NCI-H1694 treated with DMSO at 0.1 percent for 48 hours (cell line): ENCODE results near the gene PLK2.

Experiments used
- DNase-seq: peaks from one replicate; lab custom pipeline; 2025; lab: John Stamatoyannopoulos, UW

Gene PLK2

GRCh38 chr5:58450018-58450417 is 9.9 kb downstream of the PLK2 start:
- DNase-seq, result no peak

DNA sequence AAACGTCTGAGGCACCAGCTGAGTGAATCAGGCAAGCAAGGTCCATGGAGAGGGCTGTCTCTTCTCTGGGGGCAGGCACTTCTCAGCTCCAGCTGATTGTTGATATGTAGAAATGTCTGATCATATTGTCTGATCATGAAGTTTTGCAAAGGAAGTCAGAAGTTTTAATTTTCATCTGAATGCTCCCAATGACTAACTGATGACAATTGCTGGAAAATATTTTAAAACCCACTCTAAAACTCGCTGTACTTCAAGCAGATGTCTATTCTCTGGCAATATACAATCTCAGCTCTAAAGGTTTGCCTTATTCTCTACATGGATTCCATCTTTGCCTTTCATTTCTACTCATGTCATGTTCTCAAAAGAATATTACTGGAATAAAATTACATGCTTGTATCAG is 12.7 kb downstream of the PLK2 start:
- no peak for DNase-seq

DNA sequence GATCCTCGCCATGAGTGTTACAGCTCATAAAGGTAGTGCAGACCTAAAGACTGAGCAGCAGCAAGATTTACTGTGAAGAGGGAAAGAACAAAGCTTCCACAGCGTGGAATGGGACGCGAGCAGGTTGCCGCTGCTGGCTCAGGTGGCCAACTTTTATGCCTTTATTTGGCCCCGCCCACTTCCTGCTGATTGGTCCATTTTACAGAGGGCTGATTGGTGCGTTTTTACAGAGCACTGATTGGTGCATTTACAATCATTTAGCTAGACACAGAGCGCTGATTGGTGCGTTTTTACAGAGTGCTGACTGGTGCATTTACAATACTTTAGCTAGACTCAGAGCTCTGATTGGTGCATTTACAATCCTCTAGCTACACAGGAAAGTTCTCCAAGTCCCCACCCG is 13.9 kb downstream of the PLK2 start:
- no peak for DNase-seq

- DNase-seq, result no peak
Measured at GRCh38 chr5:58444805-58445204, 15.1 kb downstream of the PLK2 start.

GRCh38 chr5:58440901-58441460 is 18.9 kb downstream of the PLK2 start:
- DNase-seq, result no peak

- DNase-seq, result no peak
Measured at GRCh38 chr5:58439094-58439644, 20.7 kb downstream of the PLK2 start.

- DNase-seq, result no peak
Measured at GRCh38 chr5:58437661-58438060, 22.2 kb downstream of the PLK2 start.

DNA sequence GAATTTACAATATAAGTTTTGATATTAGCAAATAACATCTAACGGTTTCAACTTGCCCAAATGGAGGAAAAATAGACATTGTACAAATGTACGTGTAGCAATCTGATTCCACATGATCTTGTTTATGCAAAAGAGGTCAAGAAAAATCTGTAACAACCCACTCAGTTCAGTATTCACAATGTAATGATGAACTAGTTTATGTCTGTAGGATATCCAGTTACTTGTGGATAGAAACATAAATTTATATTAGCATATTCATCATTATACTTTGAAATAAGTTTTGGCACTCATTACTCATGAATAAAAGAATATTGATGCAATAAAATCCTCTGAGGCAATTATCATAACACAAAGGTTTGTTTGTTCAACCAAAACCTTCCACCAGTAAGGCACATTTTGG is 28.1 kb downstream of the PLK2 start:
- no peak for DNase-seq

- no peak for DNase-seq
Measured at GRCh38 chr5:58412932-58413331, 47.0 kb downstream of the PLK2 start.

GRCh38 chr5:58412081-58412480 is 47.8 kb downstream of the PLK2 start:
- no peak for DNase-seq

- DNase-seq, result no peak
Measured at GRCh38 chr5:58411372-58411771, 48.5 kb downstream of the PLK2 start.

DNA sequence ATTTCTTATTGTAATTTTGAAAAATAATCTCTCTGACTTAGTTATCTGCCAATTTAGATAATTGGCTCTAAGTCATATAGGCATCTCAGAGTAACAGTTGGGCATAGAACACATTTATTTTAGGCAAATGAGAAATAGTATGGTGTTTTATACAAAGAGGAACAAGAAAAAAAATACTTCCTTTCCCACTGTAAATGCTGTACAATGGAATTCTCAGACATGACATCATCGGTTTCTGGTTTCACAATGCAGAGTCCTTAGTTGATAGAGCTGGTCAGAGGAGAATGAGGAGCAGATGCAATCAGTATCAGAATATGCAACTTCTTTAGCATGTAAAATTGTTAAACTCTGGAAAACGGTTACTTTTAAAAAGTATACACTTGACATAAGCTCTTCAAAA is 49.4 kb downstream of the PLK2 start:
- DNase-seq, result no peak

GRCh38 chr5:58407042-58407719 is 52.7 kb downstream of the PLK2 start:
- DNase-seq, result no peak

- DNase-seq, result no peak
Measured at GRCh38 chr5:58406394-58406793, 53.5 kb downstream of the PLK2 start.

DNA sequence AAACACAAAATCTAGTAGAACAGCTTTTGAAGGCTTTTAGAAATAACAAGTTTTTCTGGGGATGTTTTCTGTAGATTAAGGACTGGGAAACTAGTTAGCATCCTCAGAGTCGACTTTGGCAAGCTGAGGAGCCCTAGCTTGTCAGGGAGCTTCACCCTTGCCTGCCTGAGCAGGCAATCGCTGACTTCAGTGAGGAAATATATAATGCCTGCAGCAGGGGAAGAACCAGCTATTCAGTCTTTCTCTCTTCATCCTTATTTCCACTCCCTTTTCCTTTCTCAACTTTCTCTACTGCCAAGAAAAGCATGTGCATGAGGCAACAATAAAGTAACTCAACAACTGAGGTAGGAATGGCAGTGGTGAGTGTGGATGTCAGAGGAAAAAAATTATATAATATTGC is 54.7 kb downstream of the PLK2 start:
- no peak for DNase-seq

- DNase-seq, result no peak
Measured at GRCh38 chr5:58404734-58405133, 55.2 kb downstream of the PLK2 start.
